HepG2 (cell line): Measurements from ENCODE around the gene SPIRE1. TPM values are rescaled to one million over a fixed set of nuclear protein-coding genes. Genes with fewer than 3 reads are reported as not detected.

ENCODE experiments used
- ATRX ChIP-seq: sonication (generic); formaldehyde crosslinking; IDR thresholded peaks from 2 replicates; pipeline ENCODE4 v1.4.0; 2020; ENCODE audit warnings: missing genetic modification reagents, borderline replicate concordance
- CHD2 ChIP-seq: IDR thresholded peaks from 2 replicates; pipeline ENCODE4 v1.6.1; 2011; ENCODE audit warnings: low read depth, low read length, improper control_type of control experiment
- CSRNP1 ChIP-seq: sonication (generic); formaldehyde crosslinking; IDR thresholded peaks from 2 replicates; pipeline ENCODE4 v1.8.1; 2023; ENCODE audit warnings: mild to moderate bottlenecking, missing genetic modification reagents
- ERF ChIP-seq: IDR thresholded peaks from 2 replicates; pipeline ENCODE4 v1.6.1; 2018; ENCODE audit warnings: missing biosample characterization, missing genetic modification reagents
- ESRRA ChIP-seq: sonication (generic); formaldehyde crosslinking; IDR thresholded peaks from 2 replicates; pipeline ENCODE4 v1.5.1; 2020; ENCODE audit warnings: mild to moderate bottlenecking, low read depth, missing genetic modification reagents
- GABPA ChIP-seq, 2 experiments: IDR thresholded peaks; 2 replicates each; pipeline ENCODE4 v1.6.1; 2011 to 2016; ENCODE audit warnings: low read depth in 2 of 2, low read length in 1 of 2, missing biosample characterization in 1 of 2, missing genetic modification characterization in 1 of 2
- KAT7 ChIP-seq: IDR thresholded peaks from 2 replicates; pipeline ENCODE4 v1.6.1; 2018; ENCODE audit warnings: borderline replicate concordance, missing compliant biosample characterization
- KDM4B ChIP-seq: sonication (generic); formaldehyde crosslinking; IDR thresholded peaks from 2 replicates; pipeline ENCODE4 v1.4.0; 2020; ENCODE audit warnings: missing genetic modification reagents
- NCOA2 ChIP-seq: sonication (generic); formaldehyde crosslinking; IDR thresholded peaks from 2 replicates; pipeline ENCODE4 v1.8.0; 2022; ENCODE audit warnings: inconsistent platforms
- ONECUT2 ChIP-seq: sonication (generic); formaldehyde crosslinking; IDR thresholded peaks from 2 replicates; pipeline ENCODE4 v1.4.0; 2020; ENCODE audit warnings: missing genetic modification reagents
- PCBP2 ChIP-seq: fragments of 200-400 bp; formaldehyde crosslinking; optimal IDR thresholded peaks from 2 replicates; pipeline ENCODE3; 2018; ENCODE audit warnings: low read length, low read depth; ENCODE audit not compliant: poor library complexity, severe bottlenecking
- PHB2 ChIP-seq: fragments of 450-650 bp; IDR thresholded peaks from 2 replicates; pipeline ENCODE4 v1.6.1; 2018; ENCODE audit not compliant: partially characterized antibody
- RFXAP ChIP-seq: sonication (generic); formaldehyde crosslinking; IDR thresholded peaks from 2 replicates; pipeline ENCODE4 v1.4.0; 2020; ENCODE audit warnings: missing genetic modification reagents, borderline replicate concordance
- SP2 ChIP-seq: sonication (generic); formaldehyde crosslinking; IDR thresholded peaks from 2 replicates; pipeline ENCODE4 v1.5.1; 2020; ENCODE audit warnings: mild to moderate bottlenecking, missing genetic modification reagents
- ZBTB44 ChIP-seq: sonication (generic); formaldehyde crosslinking; IDR thresholded peaks from 2 replicates; pipeline ENCODE4 v1.4.0; 2020; ENCODE audit warnings: missing genetic modification reagents
- ZKSCAN8 ChIP-seq: IDR thresholded peaks from 2 replicates; pipeline ENCODE4 v1.6.1; 2016; ENCODE audit warnings: borderline replicate concordance, missing genetic modification reagents, missing compliant biosample characterization
- ZMAT3 ChIP-seq: sonication (generic); formaldehyde crosslinking; conservative IDR thresholded peaks from 2 replicates; pipeline ENCODE4 v1.7.0; 2021; ENCODE audit warnings: missing genetic modification reagents
- ZNF331 ChIP-seq: sonication (generic); formaldehyde crosslinking; IDR thresholded peaks from 2 replicates; pipeline ENCODE4 v1.4.0; 2020; ENCODE audit warnings: missing genetic modification reagents
- ZNF503 ChIP-seq: sonication (generic); formaldehyde crosslinking; IDR thresholded peaks from 2 replicates; pipeline ENCODE4 v1.4.0; 2020; ENCODE audit warnings: missing genetic modification reagents
- ZNF776 ChIP-seq: sonication (generic); formaldehyde crosslinking; IDR thresholded peaks from 2 replicates; pipeline ENCODE4 v1.4.0; 2020; ENCODE audit warnings: mild to moderate bottlenecking, missing genetic modification reagents
- ZNF784 ChIP-seq: sonication (generic); formaldehyde crosslinking; IDR thresholded peaks from 2 replicates; pipeline ENCODE4 v1.5.1; 2020; ENCODE audit warnings: missing genetic modification reagents, mild to moderate bottlenecking, borderline replicate concordance
- ZNF83 ChIP-seq: sonication (generic); formaldehyde crosslinking; IDR thresholded peaks from 2 replicates; pipeline ENCODE4 v1.4.0; 2020; ENCODE audit warnings: missing genetic modification reagents, mild to moderate bottlenecking, borderline replicate concordance
- ZSCAN31 ChIP-seq: sonication (generic); formaldehyde crosslinking; IDR thresholded peaks from 2 replicates; pipeline ENCODE4 v1.5.0; 2020; ENCODE audit warnings: low read depth, mild to moderate bottlenecking, missing genetic modification reagents
- ZSCAN9 ChIP-seq: IDR thresholded peaks from 2 replicates; pipeline ENCODE4 v1.6.1; 2016; ENCODE audit warnings: borderline replicate concordance
- polyA plus RNA-seq, 8 experiments: library from polyadenylated mRNA; depleted of rRNA in 3 of 8; stranded (reverse) in 7 of 8; unstranded in 1 of 8; fragments of >200 nt; fragmentation: Illumina TruSeq in 4 of 8; extraction: Trizol in 4 of 8; gene quantifications; 2 replicates each; pipeline versions ENCODE4 v1.2.1 to v1.2.3, GENCODE V29; 2011 to 2016; ENCODE audit warnings: low read depth in 4 of 8, missing spikeins in 1 of 8, mixed read lengths in 1 of 8; ENCODE audit not compliant: insufficient read depth in 1 of 8
- total RNA-seq, 5 experiments: library from RNA; depleted of rRNA; stranded (reverse); fragments of >200 nt; fragmentation: Illumina TruSeq; extraction: Trizol; gene quantifications; 2 replicates each; pipeline ENCODE4 v1.2.3, GENCODE V29; 2016; ENCODE audit warnings: low read depth in 1 of 5

The SPIRE1 gene
- total and polyA plus RNA-seq, 2 of the 13 experiments (the other 11 are each of a cell fraction or from before 2014, with no cell fraction given) = 9.9 to 21.3 TPM

- TF ChIP-seq ZNF784 (CRISPR knock-in tag) = peak; percentile 58; the same call in 1 of the 2 replicates
- peak; percentile 44; the same call in 1 of the 2 replicates for TF ChIP-seq ZBTB44 (CRISPR knock-in tag)
- TF ChIP-seq ZSCAN31 = peak; percentile 37; the same call in 1 of the 2 replicates
- peak; percentile 80; the same call in 1 of the 2 replicates for TF ChIP-seq ZKSCAN8 (CRISPR knock-in tag)
- peak; percentile 41; the same call in 1 of the 2 replicates for TF ChIP-seq ZNF331 (CRISPR knock-in tag)
- TF ChIP-seq ESRRA = no peak
- no peak for TF ChIP-seq ZNF776 (CRISPR knock-in tag)
- no peak for TF ChIP-seq ATRX (CRISPR knock-in tag)
- peak; percentile 78; the same call in 1 of the 2 replicates for TF ChIP-seq ZNF83 (CRISPR knock-in tag)
- no peak for TF ChIP-seq PCBP2
- no peak for TF ChIP-seq NCOA2
- TF ChIP-seq KAT7 (CRISPR knock-in tag) = peak; percentile 72; the same call in 1 of the 2 replicates
- peak; percentile 68; the same call in 1 of the 2 replicates for TF ChIP-seq ZMAT3 (CRISPR knock-in tag)
- peak; percentile 61; the same call in 1 of the 2 replicates for TF ChIP-seq ZNF503 (CRISPR knock-in tag)
- TF ChIP-seq CHD2 = peak; percentile 91
- peak; percentile 78 for TF ChIP-seq CSRNP1 (CRISPR knock-in tag)
- TF ChIP-seq RFXAP (CRISPR knock-in tag) = no peak
- peak; percentile 64 for TF ChIP-seq ZSCAN9 (CRISPR knock-in tag)
- TF ChIP-seq ONECUT2 = no peak
- TF ChIP-seq ERF = peak; percentile 59
- TF ChIP-seq PHB2 = no peak
- TF ChIP-seq GABPA (IDR thresholded peaks at IDR 0.05; ENCODE audit: low read depth, low read length) = no peak
- TF ChIP-seq GABPA (CRISPR knock-in tag; IDR thresholded peaks at IDR 0.05; ENCODE audit: low read depth) = peak; percentile 58
- 0 out of 2 replicates have a peak, but pooled peaks have one; percentile 47 for TF ChIP-seq KDM4B
- TF ChIP-seq SP2 (CRISPR knock-in tag) = peak; percentile 30; the same call in 1 of the 2 replicates
These were observed 44.6 kb upstream of the SPIRE1 start, which contains the start of the genes CEP76 and PSMG2 (continued) for GRCh38 chr18:12702221-12703095.
